Measurements from ENCODE around the gene PLIN5.

GRCh38 chr19:4492337-4493103, 42.5 kb downstream of the PLIN5 start:
- TF ChIP-seq, protein P1, sequence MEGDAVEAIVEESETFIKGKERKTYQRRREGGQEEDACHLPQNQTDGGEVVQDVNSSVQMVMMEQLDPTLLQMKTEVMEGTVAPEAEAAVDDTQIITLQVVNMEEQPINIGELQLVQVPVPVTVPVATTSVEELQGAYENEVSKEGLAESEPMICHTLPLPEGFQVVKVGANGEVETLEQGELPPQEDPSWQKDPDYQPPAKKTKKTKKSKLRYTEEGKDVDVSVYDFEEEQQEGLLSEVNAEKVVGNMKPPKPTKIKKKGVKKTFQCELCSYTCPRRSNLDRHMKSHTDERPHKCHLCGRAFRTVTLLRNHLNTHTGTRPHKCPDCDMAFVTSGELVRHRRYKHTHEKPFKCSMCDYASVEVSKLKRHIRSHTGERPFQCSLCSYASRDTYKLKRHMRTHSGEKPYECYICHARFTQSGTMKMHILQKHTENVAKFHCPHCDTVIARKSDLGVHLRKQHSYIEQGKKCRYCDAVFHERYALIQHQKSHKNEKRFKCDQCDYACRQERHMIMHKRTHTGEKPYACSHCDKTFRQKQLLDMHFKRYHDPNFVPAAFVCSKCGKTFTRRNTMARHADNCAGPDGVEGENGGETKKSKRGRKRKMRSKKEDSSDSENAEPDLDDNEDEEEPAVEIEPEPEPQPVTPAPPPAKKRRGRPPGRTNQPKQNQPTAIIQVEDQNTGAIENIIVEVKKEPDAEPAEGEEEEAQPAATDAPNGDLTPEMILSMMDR (conservative IDR thresholded peaks at IDR 0.05 in 1 of 2, IDR thresholded peaks at IDR 0.05 in 1 of 2; ENCODE audit: extremely low read depth in 1 of 2, insufficient read depth in 1 of 2, low read depth in 1 of 2, low read length in 2 of 2) = no peak
- TF ChIP-seq EZH2 (IDR thresholded peaks at IDR 0.05; ENCODE audit: borderline replicate concordance, low read length) = no peak
